Measurements from ENCODE around the gene AHCY.
"Not testable (repeated sequence)": the region's sequence is repeated elsewhere in the genome, so short reads cannot be mapped to it uniquely, and the experiment has no call there.

AHCY gene

GRCh38 chr20:34293589-34293988, 9.6 kb downstream of the AHCY start:
- Mint-ChIP-seq H3K9me3 (no peaks in the 10 kb centered on the region), H3K27me3 (no peaks in the 10 kb centered on the region), H3K4me1 (ENCODE audit: low read depth) (peaks cover 4% of the 10 kb centered on the region), H3K36me3 (ENCODE audit: low read depth) (peaks cover 84% of the 10 kb centered on the region), H3K27ac (no peak overlapping the region), H3K4me3 (no peak overlapping the region)
- DNase-seq, result no peak

DNA sequence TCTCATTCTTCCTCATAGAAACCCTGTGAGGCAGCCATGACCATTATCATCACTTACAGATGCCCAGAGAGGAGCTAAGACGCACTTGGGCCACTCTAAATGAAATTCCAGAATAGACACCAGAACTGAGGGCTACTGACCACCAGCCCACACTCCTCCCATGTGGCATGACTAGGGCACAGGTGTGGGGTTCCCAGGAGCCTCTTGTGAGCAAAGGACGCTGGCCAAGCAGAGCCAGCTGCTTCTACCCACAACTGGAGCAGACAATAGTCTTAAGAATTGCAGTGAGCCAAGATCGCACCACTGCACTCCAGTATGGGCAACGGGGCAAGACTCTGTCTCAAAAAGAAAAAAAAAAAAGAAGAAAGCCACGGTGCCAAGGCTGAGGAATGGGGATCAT, 10.0 kb downstream of the AHCY start:
- H3K4me1 Mint-ChIP-seq (ENCODE audit: low read depth), result peaks cover 4% of the 10 kb centered on the region
- H3K36me3 Mint-ChIP-seq (ENCODE audit: low read depth), result peaks cover 89% of the 10 kb centered on the region
- H3K4me3 Mint-ChIP-seq, result no peak overlapping the region
- H3K27ac Mint-ChIP-seq, result no peak overlapping the region
- no peak for DNase-seq
- H3K9me3 Mint-ChIP-seq, result no peaks in the 10 kb centered on the region
- H3K27me3 Mint-ChIP-seq, result no peaks in the 10 kb centered on the region

GRCh38 chr20:34292496-34292895, 10.7 kb downstream of the AHCY start:
- Mint-ChIP-seq H3K27ac (no peak overlapping the region), H3K4me1 (ENCODE audit: low read depth) (peaks cover 2% of the 10 kb centered on the region), H3K9me3 (no peaks in the 10 kb centered on the region), H3K36me3 (ENCODE audit: low read depth) (peaks cover 93% of the 10 kb centered on the region), H3K4me3 (no peak overlapping the region), H3K27me3 (no peaks in the 10 kb centered on the region)
- DNase-seq, result no peak

DNA sequence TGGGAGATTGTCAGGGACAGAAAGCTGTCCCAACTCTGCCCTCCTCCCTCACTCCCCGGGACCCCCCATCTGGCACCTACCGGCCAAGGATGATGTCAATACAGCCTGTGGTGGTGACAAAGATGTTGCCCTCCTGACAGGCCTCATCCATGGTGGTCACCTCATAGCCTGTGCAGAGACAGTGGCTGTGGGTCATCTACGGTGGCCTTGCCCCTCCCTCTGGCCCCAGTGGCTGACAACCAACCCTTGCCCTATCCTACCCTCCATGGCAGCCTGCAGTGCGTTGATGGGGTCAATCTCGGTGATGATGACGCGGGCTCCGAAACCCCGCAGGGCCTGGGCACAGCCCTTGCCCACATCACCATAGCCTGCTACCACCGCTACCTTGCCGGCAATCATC, 12.7 kb downstream of the AHCY start:
- H3K27ac Mint-ChIP-seq, result no peak overlapping the region
- H3K36me3 Mint-ChIP-seq (ENCODE audit: low read depth), result peaks cover 96% of the 10 kb centered on the region
- H3K27me3 Mint-ChIP-seq, result no peaks in the 10 kb centered on the region
- no peaks in the 10 kb centered on the region for H3K9me3 Mint-ChIP-seq
- no peak for DNase-seq
- no peak overlapping the region for H3K4me3 Mint-ChIP-seq
- H3K4me1 Mint-ChIP-seq (ENCODE audit: low read depth), result no peaks in the 10 kb centered on the region

- not testable (repeated sequence) for H3K27me3 Mint-ChIP-seq; H3K4me1 Mint-ChIP-seq (ENCODE audit: low read depth); H3K9me3 Mint-ChIP-seq; DNase-seq; H3K4me3 Mint-ChIP-seq
- Mint-ChIP-seq H3K36me3 (ENCODE audit: low read depth) (peaks cover 96% of the 10 kb centered on the region), H3K27ac (peak overlapping the region; percentile 16)
Measured at GRCh38 chr20:34287500-34287899, 15.7 kb downstream of the AHCY start.

DNA sequence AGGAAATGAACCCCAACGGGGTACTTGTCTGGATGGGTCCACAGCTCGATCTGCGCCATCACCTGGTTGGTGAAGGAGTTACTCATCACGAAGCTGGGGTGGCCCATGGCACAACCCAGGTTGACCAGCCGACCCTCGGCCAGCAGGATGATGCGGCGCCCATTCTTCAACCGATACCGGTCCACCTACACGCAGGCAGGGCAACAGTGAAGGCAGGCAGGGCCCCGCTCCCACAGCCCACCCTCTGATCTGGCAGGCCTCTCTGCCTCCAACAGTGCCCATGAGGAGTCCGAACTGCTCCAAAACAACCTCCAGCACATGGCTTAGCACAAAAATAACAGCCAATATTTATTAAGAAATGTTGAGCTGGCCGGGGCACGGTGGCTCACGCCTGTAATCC, 17.7 kb downstream of the AHCY start:
- no peak overlapping the region for H3K4me3 Mint-ChIP-seq
- H3K36me3 Mint-ChIP-seq (ENCODE audit: low read depth), result peaks cover 96% of the 10 kb centered on the region
- no peak overlapping the region for H3K27ac Mint-ChIP-seq
- no peaks in the 10 kb centered on the region for H3K27me3 Mint-ChIP-seq
- no peak for DNase-seq
- H3K4me1 Mint-ChIP-seq (ENCODE audit: low read depth), result no peaks in the 10 kb centered on the region
- H3K9me3 Mint-ChIP-seq, result no peaks in the 10 kb centered on the region

DNA sequence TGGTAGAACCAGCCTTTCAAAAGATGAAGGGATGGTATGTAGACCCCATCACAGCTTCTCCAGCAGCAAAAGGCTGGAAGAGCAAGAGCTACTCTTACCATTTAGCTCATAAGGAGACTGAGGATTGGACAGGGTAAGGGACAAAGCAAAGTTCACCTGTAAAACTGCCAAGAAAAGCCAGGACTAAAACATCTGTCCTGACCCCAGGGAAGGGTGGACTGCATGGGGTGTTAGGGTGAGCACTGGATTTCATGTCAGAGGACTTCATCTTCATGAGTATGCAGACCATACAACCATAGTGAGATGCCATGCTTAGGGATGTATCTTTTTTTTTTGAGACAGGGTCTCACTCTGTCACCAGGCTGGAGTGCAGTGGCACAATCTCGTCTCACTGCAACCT, 19.3 kb downstream of the AHCY start:
- H3K4me3 Mint-ChIP-seq, result no peak overlapping the region
- H3K27ac Mint-ChIP-seq, result no peak overlapping the region
- no peak for DNase-seq
- no peaks in the 10 kb centered on the region for H3K4me1 Mint-ChIP-seq (ENCODE audit: low read depth)
- H3K36me3 Mint-ChIP-seq (ENCODE audit: low read depth), result peaks cover 98% of the 10 kb centered on the region
- no peaks in the 10 kb centered on the region for H3K9me3 Mint-ChIP-seq
- H3K27me3 Mint-ChIP-seq, result no peaks in the 10 kb centered on the region

GRCh38 chr20:34282041-34282440, 21.1 kb downstream of the AHCY start:
- Mint-ChIP-seq H3K27me3 (no peaks in the 10 kb centered on the region), H3K36me3 (ENCODE audit: low read depth) (peaks cover 98% of the 10 kb centered on the region), H3K9me3 (no peaks in the 10 kb centered on the region), H3K4me1 (ENCODE audit: low read depth) (no peaks in the 10 kb centered on the region), H3K4me3 (no peak overlapping the region), H3K27ac (peak overlapping the region; percentile 14)
- no peak for DNase-seq

DNA sequence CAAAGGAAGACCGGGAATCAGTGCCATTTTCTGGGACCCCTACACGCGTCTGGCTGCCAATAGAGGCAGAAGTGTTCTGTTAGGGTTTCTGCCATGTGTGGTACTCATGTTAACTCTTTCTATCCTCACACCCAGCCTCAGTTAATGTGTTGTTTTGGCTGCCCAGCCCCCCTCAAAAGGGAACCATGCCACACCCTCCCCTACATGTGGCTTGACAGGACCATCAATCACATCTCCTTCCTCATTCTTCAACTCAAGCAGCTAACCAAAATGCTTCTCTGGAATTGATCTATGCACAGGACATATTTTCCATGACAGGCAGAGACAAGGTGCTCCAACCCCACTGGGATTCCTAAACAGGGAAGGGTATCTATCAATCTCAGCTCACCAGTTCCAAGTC, 22.0 kb downstream of the AHCY start:
- no peaks in the 10 kb centered on the region for H3K9me3 Mint-ChIP-seq

DNA sequence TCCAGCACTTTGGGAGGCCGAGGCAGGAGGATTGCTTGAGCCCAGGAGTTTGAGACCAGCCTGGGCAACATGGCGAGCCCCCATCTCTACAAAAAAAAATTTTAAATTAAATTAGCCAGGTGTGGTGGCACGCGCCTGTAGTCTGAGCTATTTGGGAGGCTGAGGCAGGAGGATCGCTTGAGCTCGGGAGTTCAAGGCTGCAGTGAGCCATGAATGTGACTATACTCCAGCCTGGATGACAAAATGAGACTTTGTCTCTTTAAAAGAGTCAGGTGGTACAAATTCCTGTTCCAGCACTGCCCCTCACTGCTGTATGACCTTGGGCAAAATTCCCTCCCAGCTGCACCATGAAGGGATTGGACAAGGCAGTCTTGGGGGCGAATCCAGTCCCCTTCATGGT, 28.5 kb downstream of the AHCY start:
- Mint-ChIP-seq H3K4me1 (ENCODE audit: low read depth) (peaks cover 10% of the 10 kb centered on the region), H3K36me3 (ENCODE audit: low read depth) (peaks cover 77% of the 10 kb centered on the region), H3K9me3 (no peaks in the 10 kb centered on the region), H3K27ac (no peak overlapping the region), H3K4me3 (no peak overlapping the region), H3K27me3 (peaks cover 4% of the 10 kb centered on the region)
- DNase-seq, result no peak

More for the DNA sequence above, 22.0 kb downstream of the AHCY start:
- Mint-ChIP-seq H3K27ac (no peak overlapping the region), H3K27me3 (no peaks in the 10 kb centered on the region), H3K4me1 (ENCODE audit: low read depth) (no peaks in the 10 kb centered on the region), H3K36me3 (ENCODE audit: low read depth) (peaks cover 98% of the 10 kb centered on the region), H3K4me3 (no peak overlapping the region)
- no peak for DNase-seq

- peaks cover 19% of the 10 kb centered on the region for H3K27me3 Mint-ChIP-seq
- DNase-seq, result no peak
- H3K4me1 Mint-ChIP-seq (ENCODE audit: low read depth), result peaks cover 15% of the 10 kb centered on the region
- no peak overlapping the region for H3K27ac Mint-ChIP-seq
- no peak overlapping the region for H3K4me3 Mint-ChIP-seq
- no peaks in the 10 kb centered on the region for H3K9me3 Mint-ChIP-seq
- peaks cover 51% of the 10 kb centered on the region for H3K36me3 Mint-ChIP-seq (ENCODE audit: low read depth)
Measured at GRCh38 chr20:34271956-34272355, 31.2 kb downstream of the AHCY start.

GRCh38 chr20:34269996-34270627, 33.0 kb downstream of the AHCY start:
- peaks cover 34% of the 10 kb centered on the region for H3K36me3 Mint-ChIP-seq (ENCODE audit: low read depth)
- H3K27me3 Mint-ChIP-seq, result peaks cover 19% of the 10 kb centered on the region
- no peak overlapping the region for H3K4me3 Mint-ChIP-seq
- H3K9me3 Mint-ChIP-seq, result no peaks in the 10 kb centered on the region
- peaks cover 15% of the 10 kb centered on the region for H3K4me1 Mint-ChIP-seq (ENCODE audit: low read depth)
- DNase-seq, result no peak
- no peak overlapping the region for H3K27ac Mint-ChIP-seq

DNA sequence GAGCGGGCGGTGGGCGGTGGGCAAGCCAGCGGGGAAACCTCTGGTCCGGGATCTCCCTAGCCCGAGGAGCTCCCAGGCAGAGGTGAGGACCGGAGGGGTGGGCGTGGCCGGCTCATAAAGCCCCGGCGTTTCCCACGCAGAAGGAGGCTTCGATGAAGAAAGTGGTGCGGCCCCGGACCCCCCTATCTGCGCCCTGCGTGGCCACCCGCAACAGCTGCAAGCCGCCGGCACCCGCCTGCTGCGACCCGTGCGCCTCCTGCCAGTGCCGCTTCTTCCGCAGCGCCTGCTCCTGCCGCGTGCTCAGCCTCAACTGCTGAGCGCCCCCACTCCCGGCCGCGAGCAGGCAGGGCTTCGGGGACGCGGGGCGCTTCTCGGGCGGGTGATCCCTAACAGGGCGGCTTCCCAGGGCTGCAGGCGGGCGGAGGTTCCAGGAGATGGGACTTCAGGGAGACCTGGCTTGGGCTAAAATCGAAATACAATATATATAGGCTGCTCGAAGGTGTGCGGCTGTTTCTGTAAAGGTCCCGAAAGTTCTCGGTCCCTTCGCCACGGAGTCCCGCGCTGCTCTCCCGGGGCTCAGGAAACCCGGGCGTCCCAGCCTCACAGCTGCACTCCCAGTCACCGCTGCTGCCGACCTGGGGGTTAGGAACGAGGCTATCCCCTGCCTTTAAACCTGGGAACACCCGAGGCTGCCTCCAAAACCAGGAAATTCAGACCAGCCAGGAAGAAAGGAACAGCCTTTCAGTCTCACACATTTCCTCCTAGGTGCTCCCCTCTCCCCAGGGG, 34.1 kb downstream of the AHCY start:
- DNase-seq, result peak; percentile 51
- Mint-ChIP-seq H3K27me3 (peaks cover 19% of the 10 kb centered on the region), H3K4me3 (peak overlapping the region; percentile 35), H3K27ac (no peak overlapping the region), H3K4me1 (ENCODE audit: low read depth) (peaks cover 15% of the 10 kb centered on the region), H3K9me3 (no peaks in the 10 kb centered on the region), H3K36me3 (ENCODE audit: low read depth) (peaks cover 25% of the 10 kb centered on the region)

GRCh38 chr20:34268145-34268544, 35.0 kb downstream of the AHCY start:
- peaks cover 19% of the 10 kb centered on the region for H3K27me3 Mint-ChIP-seq
- peaks cover 16% of the 10 kb centered on the region for H3K36me3 Mint-ChIP-seq (ENCODE audit: low read depth)
- H3K9me3 Mint-ChIP-seq, result no peaks in the 10 kb centered on the region
- H3K27ac Mint-ChIP-seq, result no peak overlapping the region
- DNase-seq, result no peak
- peaks cover 15% of the 10 kb centered on the region for H3K4me1 Mint-ChIP-seq (ENCODE audit: low read depth)
- H3K4me3 Mint-ChIP-seq, result no peak overlapping the region

DNA sequence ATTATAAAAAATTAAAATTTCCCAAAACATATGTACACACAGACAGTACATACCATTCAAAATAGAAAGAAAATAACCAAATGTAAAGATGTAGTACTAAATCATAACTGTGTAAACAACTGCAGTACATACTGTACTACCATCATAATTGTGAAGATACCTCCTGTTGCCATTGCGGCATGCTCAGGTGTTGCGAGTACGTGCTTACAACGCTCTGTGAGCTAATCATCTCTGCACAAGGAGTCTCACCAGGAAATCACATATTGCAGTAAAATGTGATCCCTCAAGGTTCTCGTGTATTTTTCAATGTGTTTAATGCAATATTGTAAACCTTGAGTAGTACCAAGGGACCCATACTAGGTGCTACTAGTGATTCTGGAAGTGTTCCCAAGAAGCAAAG, 39.0 kb downstream of the AHCY start:
- H3K27me3 Mint-ChIP-seq, result peaks cover 9% of the 10 kb centered on the region
- DNase-seq, result no peak
- peaks cover 2% of the 10 kb centered on the region for H3K4me1 Mint-ChIP-seq (ENCODE audit: low read depth)
- no peaks in the 10 kb centered on the region for H3K36me3 Mint-ChIP-seq (ENCODE audit: low read depth)
- no peaks in the 10 kb centered on the region for H3K9me3 Mint-ChIP-seq
- H3K4me3 Mint-ChIP-seq, result no peak overlapping the region
- H3K27ac Mint-ChIP-seq, result no peak overlapping the region
